GM19023 (cell line): ENCODE results near the gene MVB12B.

Source experiments
- ATAC-seq: cut with Tn5 transposase; IDR thresholded peaks from one replicate; pipeline ENCODE4 v1.9.1; 2021; ENCODE audit warnings: mild to moderate bottlenecking, moderate library complexity; ENCODE audit not compliant: unreplicated experiment

MVB12B gene

DNA sequence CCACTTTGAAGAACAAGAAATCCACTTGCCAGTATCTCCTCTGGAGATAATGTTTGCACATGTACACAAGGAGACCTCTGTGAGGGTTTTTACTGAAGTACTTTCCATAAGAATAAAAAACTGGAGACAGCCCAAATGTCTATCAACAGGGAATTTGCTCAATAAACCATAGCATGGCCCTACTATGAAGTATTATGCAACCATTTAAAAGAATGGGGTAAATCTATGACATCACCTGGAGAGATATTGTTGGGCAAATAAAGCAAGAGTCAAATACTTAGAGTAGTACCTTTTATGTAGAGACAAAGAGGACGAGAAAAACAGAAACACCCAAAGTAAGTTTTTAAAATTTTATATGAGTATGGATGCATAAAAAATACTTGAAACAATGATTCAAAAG is 23.9 kb upstream of the MVB12B start:
- no peak for ATAC-seq

DNA sequence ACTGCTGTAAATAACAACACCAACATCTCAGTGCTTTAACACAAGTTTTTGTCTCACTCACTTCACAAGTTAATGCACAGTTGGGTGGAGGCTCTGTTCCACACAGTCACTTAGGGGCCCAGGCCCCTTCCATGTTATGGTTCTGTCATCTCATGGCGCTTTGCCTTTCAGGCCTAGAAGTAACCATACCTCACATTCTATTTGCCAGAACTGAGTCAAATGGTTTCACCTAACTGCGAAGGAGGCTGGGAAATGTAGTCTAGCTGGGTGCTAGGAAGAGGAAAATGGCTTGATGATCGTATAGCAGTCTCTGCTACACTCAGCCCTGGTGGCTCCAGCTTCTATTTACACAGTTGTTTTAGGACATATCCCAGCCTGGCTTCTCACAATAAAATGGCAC is 23.1 kb upstream of the MVB12B start:
- ATAC-seq = no peak

DNA sequence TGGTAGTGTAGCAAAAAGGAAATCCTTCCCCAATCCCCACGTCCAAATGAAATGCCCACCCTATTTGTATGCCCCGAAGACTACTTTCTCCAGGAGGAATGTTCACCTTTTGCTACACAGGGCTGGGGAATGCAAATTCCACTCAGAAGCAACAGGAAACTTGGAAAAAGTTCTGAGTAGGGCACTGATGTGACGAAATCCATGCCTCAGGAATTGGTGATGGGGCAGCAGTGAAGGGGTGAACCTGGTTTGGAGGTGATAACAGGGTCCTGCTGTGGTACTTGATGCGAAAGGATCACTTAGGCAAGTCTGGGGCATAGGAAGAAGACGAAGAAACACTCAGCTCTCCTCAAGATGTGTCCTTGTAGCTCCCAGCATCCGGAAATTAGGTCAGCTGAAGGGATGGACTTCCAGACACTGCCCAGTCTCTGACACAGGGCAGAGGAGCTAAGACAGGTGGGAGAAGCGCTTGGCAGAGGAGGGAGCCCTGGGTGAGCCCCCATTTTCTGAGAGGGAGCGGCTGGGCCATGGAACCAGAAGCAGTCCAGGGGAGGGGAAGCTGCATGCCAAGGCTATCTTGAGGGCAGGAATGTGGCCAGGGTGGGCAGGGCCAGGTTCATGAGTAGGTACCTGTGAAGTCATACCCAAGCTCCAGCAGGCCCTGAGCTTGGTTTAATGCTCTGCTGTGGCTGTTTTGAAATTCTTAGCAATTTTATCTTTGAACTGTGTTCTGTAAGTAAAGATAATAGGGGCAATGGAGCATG is 22.2 kb upstream of the MVB12B start:
- ATAC-seq = no peak

GRCh38 chr9:126304971-126305320 is 21.7 kb upstream of the MVB12B start:
- no peak for ATAC-seq

DNA sequence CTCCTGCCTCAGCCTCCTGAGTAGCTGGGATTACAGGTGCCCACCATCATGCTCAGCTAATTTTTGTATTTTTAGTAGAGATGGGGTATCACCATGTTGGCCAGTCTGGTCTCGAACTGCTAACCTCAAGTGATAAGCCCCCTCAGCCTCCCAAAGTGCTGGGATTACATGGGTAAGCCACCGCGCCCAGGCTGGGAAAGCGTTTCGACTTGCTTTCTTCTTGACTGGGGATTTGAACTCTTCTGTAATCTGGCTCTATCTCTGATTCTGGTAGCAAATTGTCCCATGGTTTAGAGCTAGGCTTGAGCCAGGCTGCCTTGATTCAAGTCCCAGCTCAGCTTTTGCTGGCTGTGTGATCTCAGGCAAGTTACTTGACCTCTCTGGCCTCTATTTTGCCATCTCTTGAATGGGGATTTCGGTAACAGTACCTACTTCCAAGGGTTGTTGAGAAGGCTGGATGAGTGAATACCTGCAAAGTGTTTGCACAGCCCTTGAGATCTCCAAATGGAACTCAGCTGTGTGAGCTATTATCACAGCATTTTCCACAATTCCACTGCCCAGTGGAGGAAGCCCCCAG is 20.5 kb upstream of the MVB12B start:
- no peak for ATAC-seq

GRCh38 chr9:126307322-126308061 is 19.1 kb upstream of the MVB12B start:
- ATAC-seq = no peak

DNA sequence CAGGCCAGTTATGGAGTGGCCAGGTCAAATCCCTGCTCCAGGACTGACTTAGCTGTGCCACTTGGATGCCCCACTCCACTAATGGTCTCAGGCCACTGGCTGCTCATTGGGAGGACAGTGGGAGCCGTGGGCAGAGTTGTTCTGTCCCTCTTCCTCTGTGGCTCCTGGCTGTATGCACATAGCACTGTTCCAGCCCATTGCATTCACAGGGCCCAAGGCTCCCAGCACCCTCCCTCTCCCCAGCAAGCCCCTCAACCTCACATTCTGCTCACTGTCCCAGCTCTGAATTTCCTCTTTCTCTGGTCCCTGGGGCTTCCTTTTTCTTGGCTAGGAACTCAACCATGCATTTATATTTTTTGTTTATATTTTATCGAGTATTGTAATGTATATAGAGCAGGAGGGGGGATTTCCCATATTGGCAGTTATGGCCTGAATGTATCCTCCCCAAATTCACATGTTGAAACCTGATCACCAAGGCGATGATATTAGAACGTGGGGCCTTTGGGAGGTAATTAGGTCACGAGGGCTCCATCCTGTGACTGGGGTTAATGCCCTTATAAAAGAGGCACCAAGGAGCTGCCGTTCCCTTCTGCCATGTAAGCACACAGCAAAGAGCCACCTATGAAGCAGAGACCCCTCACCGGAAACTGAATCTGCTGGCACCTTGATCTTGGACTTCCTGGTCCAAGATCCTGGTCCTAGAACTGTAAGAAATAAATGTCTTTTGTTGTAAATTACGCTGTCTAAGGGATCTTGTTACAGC is 17.0 kb upstream of the MVB12B start:
- ATAC-seq = no peak

DNA sequence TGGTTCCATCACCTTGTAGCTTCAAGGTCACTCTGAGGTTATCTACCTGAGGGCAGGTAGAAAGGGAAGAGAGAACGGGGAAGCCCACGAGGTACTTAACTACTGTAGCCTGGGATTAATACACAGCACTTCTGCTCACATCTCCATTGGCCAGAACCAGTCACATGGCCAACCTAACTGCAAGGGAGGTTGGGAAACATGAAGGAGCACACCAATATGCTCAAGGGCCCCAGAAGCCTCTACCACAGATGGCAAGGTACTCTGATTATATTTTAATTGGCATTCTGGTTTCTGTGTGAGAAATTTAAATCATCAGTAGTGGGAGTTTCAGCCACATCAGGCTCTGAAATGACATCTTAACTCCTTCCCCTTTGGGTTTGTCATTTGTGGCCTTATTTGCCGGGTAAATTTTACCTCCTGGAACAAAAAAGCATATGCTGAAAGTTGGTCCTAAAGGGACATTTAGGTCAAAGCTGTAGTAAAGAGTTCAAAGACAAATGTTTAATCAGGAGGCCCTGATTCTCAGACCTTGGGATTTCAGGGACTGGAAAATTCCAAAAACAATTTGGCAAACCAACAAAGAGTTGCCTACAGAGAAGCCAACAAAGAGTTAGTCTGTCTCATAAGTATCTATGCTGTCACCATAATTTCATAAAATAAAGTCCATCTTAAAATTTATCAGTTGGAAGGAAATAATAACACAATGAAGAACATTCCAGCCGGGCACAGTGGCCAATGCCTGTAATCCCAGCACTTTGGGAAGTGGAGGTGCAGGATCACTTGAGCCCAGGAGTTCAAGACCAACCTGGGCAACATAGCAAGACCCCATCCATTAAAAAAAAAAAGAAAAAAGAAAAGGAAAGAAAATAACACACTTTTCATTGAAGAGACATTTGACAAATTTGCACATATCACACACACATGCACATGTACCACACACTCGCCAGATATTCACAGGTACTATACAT is 13.8 kb upstream of the MVB12B start:
- ATAC-seq = no peak

DNA sequence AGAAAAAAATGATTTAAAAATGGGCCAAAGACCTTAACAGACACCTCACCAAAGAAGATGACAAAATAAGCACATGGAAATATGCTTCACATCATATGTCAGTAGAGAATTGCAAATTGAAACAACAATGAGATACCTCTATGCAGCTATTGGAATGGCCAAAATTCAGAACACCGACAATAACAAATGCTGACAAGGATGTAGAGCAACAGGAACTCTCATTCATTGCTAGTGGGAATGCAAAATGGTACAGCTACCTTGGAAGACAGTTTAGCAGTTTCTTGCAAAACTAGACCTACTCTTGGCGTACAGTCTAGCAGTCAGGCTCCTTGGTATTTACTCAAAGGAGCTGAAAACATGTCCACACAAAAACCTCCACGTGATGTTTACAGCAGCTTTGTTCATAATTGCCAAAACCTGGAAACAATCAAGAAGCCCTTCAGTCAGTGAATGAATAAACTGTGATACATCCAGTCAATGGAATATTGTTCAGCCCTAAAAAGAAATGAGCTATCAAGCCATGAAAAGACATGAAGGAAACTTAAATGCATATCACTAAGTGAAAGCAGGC is 10.5 kb upstream of the MVB12B start:
- ATAC-seq = no peak

- ATAC-seq = no peak
Measured at GRCh38 chr9:126317513-126317912, 9.1 kb upstream of the MVB12B start.

GRCh38 chr9:126318858-126319257 is 7.8 kb upstream of the MVB12B start:
- ATAC-seq = no peak

DNA sequence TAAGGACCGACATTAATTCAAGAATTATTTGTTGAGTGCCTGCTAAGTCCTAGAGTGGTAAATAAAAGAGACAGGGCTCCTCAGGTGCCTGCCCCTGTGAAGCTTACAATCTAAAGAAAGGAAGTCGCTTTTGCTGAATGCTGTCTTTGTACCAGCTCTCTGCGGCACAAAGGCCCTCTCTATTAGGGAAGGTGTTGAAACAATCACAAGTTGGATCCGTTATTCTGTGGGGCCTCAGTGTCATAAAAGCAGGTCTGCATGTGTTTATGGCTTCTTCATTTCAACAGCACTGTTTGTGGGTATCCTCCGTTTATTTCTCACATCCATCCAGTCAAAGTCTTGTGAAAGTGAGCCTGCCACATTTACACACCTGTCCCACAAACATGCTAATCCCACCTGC is 7.0 kb upstream of the MVB12B start:
- ATAC-seq = no peak

DNA sequence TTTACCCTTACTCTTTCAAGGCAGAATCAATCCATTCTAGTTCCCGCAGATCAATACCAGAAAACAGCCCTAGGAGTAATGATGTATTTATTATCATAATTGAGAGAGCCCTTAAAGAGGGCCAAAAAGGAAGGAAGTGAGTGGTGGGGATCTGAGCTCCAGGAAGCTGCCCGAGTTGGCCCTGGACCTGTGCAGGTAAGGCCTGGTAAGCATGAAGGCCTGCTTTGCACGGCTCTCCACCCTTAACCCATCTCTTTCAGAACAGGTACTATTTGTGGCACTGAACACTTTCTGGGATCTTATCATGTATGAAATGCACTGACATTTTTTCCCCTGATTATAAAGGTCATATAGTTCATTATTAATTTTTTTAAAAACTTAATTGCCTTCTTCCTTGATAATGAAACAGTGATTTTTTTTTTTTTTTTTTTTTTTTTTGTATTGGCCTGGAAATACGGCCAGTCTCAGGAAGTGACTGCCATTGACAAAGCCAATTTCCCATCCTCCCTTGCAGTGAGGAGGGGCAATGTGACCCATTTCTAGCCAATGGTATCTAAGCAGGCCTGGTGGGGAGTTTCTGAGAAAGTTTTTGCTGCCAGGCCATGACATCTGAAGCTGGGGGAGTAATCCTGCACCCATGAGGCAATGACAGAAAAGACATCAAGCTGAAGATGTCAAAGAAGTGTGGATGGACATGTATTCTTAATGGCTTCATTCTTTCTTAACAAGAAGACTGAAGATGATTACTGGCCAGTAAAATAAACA is 6.3 kb upstream of the MVB12B start:
- ATAC-seq = no peak

GRCh38 chr9:126321742-126322141 is 4.9 kb upstream of the MVB12B start:
- ATAC-seq = no peak

DNA sequence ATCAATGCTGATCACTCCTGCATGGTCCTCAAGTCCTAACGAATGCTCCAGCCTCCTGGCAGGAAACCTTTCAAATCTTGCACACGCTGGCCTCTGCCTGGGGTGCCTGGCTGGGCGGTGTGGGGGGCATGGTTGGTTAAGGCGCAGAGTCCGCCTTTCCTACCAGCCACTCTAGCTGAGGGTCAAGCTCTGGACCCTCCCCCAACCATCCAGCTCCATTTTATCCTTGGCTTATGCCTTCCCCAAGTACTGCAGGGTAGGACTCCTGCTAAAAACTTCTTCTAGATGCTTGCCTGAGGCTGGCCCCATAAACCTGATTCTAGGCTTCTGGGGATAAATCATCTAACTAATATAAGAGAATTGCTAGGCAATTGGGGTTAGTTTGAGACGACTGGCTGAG is 808 bp upstream of the MVB12B start:
- no peak for ATAC-seq

DNA sequence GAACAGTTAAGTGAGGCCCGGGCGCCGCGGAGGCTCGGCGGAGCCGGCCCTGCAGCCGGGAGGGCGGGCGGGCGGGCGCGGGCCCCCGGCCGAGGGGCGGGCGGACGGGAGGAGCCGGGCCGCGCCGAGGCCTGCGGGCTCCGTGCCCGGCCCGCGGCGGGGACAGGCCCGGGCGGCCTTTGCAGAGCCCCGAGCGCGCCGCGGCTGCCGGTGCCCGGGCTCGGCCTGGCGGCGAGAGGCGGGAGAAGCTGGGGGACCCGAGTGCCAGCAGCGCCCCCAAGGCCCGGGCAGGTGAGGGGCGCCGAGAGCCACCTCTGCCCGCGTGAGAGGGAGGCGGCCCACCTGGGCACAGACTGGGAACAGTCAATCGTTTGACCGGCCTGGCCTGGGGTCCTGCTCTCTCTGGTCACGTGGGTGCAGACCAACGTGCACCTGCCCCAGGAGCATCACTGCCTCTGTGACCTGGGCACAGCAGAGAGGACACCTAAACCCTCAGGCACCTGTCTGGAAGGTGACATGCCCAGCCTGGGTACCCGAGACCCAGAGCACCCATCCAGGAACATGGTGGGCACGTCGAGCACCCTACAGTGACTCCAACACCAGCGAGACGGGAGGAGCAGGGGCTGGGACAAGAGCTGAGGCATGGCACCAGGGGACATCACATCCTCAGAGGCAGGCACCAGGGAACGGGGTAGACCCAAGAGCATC is 531 bp downstream of the MVB12B start:
- no peak for ATAC-seq

- no peak for ATAC-seq
Measured at GRCh38 chr9:126327714-126328185, 1.1 kb downstream of the MVB12B start.

DNA sequence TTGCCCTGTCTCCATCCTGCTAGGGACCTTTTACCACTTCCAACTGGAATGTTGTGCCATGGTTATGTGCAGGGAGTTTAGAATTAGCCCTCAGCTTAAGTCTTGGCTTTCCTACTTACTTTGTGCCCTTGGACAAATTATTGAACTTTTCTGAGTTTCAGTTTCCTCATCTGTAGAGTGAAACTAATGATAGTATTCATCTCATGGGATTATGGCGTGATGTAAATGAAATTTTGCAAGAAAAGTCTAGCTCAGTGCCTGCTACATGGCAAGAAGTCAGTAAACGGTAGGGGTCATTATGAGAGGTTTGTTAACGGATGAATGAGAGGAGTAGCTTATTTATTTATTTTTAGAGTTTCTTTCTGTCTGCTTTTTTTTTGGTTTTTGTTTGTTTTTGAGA is 1.8 kb downstream of the MVB12B start:
- ATAC-seq = no peak
